NCI-H1092 (cell line): ENCODE data around the gene CASP14.
"Not testable (repeated sequence)": the region's sequence is repeated elsewhere in the genome, so short reads cannot be mapped to it uniquely, and the experiment has no call there.

Source experiments
- DNase-seq: peaks from one replicate; lab custom pipeline; 2025; lab: John Stamatoyannopoulos, UW

CASP14 gene

DNA sequence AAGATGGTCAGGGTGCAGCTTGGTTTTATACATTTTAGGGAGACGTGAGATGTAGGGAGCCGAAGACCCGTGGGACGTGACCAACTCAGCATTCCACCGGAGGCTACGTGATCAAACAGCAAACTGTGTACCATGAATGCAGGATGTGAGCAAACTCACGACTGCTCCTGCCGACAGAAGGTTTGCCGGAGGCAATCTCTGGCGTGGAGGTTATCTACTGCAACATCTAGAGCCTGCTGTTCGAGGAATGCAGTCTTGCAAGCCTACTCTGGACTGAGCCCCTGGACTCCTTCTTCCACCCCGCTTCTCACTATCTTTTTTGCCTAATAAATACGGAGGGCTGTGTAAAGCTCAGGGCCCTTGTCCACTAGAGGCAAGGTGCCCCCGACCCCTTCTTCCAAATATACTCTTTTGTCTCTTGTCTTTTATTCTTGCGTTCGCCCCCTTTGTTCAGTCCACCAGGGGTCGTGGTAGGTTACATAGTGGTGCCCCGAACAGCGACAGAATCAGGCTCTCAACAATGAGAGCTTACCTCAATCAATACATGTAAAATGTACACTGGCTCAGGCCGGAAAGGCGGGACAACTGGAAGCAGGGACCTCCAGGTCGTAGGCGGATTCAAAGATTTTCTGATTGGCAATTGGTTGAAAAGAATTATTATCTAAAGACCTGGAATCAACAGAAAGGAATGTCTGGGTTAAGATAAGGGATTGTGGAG is 23.8 kb downstream of the CASP14 start:
- DNase-seq, result no peak

DNA sequence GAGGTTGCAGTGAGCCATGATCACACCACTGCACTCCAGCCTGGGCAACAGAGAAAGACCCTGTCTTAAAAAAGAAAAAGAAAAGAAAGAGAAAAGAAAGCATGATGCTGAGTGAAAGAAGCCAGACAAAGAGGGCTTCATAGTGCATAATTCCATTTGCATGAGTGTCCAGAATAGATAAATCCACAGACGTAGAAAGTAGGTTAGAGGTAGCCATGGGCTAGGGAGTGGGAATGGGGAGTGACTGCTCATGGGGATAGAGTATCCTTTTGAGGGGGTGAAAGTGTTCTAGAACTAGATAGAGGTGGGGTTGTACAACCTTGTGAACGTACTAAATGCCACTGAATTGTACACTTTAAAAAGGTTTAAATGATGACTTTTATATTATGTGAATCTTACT is 25.1 kb downstream of the CASP14 start:
- DNase-seq, result no peak

DNA sequence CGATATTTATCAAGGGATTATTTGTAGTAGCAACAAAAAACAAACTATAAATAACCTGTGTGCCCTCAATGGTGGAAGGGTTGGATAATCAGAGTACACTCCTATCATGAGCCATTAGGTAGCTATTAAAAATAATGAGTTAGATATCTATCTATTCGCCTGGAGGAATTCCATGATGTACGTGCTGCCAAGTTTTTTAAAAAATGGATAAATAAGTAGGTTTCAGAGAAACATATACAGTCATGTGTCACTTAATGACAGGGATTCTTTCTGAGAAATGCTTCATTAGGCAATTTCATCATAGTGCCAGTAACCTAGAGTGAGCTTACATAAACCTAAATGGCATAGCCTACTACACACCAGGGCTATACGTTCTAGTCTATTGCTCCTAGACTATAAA is 26.5 kb downstream of the CASP14 start:
- no peak for DNase-seq

DNA sequence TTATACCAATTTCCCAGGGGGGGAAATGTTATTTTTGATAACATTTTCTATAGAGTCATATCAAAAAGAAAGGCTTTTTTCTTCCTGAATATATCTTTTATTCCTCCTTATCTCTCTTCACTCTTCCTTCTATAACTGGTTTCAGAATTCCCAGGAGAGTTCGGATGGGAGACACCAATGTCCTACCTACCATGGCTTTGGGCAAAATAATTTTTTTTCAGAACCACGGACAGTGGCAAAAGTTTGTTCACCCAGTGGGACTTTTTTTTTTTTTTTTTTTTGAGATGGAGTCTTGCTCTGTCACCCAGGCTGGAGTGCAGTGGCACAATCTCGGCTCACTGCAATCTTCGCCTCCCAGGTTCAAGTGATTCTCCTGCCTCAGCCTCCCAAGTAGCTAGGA is 30.7 kb downstream of the CASP14 start:
- DNase-seq, result not testable (repeated sequence)

DNA sequence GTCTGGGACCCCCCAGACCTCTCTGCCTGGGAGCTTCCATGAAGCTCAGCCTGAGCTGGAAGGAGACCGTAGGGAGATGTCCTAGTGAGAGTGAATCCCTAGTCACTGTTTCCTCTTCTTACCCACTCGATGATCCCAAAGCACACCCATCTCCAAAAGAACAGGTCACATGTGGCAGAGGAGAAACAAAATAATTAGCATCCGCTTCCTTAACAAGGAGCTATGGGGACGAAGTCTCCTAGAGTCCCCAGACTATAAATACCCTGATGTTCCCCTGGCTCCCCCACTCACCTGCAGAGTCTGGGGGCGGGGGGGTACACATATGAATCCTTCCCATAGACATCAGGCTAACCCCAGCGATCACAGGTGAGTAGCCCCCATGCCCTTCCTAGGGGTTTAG is 32.6 kb downstream of the CASP14 start, which contains the start of gene OR1I1:
Gene OR1I1 (plus strand): TSS at position 301 of the 400 bp plus-strand sequence. CDS start 4,855 bp downstream, outside the sequence.
- no peak for DNase-seq

DNA sequence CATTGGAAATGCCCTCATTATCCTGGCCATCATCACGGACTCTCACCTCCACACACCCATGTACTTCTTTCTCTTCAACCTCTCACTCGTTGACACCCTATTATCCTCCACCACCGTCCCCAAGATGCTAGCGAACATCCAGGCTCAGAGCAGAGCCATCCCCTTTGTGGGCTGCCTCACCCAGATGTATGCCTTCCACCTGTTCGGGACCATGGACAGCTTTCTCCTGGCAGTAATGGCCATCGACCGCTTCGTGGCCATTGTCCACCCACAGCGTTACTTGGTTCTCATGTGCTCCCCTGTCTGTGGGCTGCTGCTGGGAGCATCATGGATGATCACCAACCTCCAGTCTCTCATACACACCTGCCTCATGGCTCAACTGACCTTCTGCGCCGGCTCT is 37.9 kb downstream of the CASP14 start:
- no peak for DNase-seq

DNA sequence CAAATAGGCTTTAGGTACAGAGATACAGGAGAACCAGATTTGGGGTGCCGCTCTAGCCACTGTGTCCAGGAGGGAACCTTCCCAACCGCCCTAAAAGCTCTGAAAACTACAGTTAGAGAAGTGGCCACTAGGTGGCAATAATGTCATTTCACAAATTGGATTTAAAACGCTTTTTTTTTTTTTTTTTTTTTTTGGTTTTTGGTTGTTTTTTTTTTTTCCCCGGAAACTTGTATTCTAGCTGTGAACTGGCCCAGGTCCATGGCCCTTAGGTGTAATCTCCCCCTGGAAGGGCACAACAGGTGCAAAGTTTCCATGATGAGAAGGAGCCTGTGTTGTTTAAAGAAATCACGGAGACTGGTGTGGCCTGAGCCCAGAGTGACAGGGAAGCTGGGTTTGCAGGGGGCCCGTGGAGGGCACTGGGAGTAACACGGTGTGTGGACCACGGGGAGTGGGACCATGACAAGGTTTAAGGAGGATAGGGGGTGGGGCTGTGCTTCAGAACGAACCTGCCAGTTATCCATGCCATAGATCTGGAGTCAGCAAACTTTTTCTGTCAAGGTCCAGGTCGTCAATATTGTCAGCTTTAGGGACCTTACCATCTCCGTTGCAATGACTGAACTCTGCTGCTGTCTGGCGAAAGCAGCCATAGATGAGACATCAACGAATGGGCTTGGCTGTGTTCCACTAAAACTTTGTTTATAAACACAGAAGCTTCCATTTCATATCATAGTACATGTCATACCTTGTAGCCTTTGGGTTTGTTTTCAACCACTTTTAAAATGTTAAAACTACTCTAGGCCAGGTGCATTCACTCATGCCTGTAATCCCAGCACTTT is 42.9 kb downstream of the CASP14 start:
- DNase-seq, result peak; percentile 52

DNA sequence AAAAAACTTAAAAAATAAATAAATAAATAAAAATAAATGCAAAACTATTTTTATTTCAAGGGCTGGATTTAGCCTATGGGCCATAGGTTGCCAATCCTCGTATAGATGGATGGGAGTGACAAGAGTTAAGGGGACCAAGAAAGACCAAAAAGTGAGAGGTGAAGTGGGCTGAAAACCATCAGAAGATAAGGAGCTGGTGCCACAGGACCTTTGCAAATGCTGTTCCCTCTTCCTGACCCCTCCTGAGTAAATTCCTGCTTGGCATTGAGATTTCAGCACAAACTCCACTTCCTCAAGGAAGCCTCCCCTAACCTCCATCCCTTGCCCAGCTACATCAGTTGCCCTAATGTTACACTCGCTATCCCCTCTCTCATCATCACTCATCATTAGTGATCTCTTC is 43.7 kb downstream of the CASP14 start:
- DNase-seq, result no peak

DNA sequence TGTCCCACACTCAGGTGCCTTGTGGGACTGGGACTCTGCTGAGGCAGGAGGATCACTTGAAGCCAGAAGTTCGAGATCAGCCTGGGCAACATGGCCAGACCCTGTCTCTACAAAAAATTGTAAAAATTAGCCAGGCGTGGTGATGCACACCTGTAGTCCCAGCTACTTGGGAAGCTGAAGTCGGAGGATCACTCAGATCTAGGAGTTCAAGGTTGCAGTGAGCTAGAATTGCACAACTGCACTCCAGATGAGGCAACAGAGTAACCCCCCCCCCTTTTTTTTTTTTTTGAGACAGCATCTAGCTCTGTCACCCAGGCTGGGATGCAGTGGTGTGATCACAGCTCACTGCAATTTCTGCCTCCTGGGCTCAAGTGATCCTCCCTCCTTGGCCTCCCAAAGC is 46.9 kb downstream of the CASP14 start:
- DNase-seq, result no peak

DNA sequence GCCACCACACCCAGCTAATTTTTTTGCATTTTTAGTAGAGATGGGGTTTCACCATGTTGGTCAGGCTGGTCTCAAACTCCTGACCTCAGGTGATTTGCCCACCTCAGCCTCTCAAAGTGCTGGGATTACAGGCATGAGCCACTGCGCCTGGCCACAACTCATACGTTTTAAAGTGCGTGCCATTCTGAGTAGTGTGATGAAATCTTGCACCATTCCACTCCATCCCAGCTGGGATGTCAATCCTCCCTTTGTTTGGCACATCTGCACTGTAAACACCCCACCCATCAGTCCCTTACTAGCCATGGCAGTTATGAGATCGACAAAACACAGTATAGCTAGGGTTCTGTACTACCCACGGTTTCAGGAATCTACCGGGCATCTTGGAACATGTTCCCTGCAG is 48.7 kb downstream of the CASP14 start:
- DNase-seq, result not testable (repeated sequence)

DNA sequence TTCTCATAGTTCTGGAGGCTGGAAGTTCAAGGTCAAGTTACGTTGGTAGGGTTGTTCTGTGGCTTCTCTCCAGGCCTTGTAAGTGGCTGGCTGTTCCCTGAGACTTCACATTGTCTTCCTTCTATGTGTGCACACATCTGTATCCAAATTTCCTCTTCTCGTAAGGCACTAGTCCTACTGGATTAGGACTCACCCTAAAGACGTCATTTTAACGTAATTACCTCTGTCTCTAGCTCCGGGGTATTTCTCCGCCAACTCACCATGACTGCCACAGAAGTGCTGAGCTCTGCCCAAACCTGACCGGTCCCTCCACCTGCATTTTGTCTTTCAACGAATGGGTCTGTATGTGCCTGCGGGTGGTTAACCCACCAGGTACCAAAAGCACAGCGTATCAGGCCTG is 49.2 kb downstream of the CASP14 start:
- no peak for DNase-seq

DNA sequence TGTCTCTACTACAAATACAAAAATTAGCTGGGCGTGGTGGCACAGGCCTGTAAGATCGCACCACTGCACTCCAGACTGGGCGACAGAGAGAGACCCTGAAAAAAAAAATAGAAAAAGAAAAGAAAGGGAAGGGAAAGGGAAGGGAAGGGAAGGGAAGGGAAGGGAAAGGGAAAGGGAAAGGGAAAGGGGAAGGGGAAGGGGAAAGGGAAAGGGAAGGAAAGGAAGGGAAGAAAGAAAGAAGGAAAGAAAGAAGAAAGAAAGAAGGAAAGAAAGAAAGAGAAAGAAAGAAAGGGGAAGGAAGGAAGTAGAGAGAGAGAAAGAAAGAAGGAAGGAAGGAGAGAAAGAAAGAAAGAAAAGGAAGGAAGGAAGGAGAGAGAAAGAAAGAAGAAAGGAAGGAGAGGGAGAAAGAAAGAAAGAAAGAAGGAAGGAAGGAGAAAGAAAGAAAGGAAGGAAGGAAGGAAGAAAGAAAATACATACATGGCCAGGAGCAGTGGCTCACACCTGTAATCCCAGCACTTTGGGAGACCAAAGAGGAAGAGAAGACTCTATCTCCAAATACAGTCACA is 49.8 kb downstream of the CASP14 start:
- DNase-seq, result no peak

DNA sequence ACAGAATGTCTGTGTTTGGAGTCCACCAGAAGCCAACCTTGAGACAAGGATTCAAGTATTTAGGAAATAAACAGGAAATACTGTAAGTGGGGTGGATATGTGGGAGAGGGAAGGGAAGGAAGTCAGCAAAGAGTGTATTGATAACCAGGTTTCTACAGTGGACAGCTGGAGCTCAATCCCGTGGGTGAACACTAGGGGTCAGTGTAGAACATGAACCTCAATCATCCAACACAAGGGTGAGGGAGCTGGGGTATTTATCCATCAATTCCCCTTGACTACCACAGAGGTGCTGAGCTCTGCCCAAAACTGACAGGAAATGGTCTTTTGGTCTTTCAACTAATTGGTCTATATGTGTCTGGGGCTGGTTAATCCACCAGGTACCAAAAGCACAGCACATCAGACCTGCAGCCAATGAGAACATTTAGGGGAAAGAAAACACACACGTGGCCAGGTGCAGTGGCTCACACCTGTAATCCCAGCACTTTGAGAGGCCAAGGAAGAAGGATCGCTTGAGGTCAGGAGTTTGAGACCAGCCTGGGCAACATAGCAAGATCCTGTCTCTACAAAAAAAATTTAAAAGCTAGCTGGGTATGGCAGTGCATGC is 52.3 kb downstream of the CASP14 start:
- DNase-seq, result no peak

DNA sequence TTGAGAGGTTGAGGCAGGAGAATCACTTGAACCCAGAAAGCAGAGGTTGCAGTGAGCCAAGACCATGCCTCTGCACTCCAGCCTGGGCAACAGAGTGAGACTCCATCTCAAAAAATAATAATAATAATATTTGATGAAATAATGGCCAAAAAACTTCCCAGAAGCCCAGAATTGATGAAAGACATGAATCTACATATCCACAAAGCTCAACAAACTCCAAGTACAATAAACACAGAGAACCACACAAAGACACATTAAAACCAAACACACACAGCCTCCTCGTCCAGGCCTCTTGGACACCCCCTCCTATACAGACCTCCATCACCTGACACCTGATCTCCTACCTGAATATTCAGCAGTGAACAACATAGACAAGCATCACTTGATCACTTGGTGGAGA is 54.7 kb downstream of the CASP14 start:
- DNase-seq, result no peak

DNA sequence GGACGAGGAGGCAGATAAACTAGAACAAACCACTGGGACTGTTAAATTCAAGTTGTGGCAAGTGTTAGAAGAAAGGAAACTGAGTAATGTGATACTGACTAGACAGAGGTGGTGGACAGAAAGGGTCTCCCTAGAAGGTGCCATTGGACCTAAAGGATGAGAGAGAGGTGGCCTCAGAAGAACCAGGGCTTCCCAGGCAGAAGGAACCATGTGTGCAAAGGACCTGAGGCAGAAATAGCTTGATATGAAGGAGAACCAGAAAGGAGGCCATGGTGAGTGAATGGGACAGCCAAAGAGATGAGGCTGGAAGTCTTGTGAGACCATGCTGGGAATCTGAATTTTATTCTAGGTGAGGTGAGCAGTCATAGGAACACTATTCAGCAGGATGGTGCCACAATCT is 55.1 kb downstream of the CASP14 start:
- no peak for DNase-seq

DNA sequence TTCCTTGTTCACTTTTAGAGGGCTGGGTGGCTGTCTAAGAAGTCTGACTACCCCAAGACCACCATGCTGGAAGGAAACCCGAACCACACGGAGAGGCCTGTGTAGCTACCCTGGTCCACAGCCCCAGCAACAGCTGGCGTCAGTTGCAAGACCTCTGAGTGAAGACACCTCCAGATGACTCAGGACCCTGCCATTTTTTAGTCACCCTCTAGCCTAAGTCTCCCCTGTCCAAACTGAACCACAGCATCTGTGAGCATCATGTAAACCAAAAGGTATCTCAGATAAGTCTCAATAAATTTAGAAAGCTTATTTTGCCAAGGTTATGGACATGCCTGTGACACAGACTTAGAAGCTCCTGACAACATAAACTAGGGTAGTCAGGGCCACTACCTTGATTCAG is 55.8 kb downstream of the CASP14 start:
- DNase-seq, result no peak

DNA sequence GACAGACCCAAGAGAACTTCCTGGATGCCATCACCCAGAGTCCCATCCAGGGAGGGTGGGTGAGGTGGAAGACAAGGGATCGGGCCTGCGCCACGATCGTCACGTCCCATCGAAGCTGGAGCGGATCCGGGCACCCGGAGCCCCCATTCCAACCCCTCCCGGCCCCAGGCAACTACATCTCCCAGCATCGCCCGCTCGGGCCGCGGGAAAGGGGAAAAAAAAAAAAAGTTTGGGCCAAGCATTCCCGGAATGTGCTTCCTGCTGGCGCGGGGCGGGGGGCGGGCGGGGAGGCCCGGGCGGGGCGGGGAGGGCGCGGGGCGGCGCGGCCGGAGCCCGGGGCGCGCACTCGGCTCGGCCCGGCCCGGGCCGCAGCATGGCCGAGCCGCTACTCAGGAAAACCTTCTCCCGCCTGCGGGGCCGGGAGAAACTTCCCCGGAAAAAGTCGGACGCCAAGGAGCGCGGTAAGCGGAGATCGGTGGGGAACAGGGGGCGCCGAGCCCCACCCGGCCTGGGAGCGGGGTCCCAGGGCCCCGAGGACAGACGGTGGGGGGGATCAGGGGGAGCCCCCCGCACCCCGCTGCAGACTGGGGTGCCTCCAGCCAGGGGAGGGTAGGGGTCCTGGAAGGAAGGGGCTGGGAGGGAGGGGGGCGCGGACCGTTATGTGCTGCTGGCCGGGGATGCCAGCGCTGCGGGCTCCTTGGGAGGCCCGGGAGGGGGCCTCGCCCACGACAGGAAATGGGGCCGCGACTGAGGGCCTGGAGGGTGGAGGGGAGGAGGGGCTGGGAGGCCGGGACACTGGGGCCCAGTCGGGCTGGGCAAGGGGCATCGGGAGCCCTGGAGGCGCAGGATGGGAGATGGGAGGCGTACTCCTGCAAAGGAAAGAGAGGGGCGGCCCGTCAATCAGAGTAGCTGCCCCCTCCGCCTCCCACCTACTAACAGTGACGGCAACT is 58.1 kb downstream of the CASP14 start, which contains the start of gene SYDE1:
Gene SYDE1 (plus strand): TSS at position 341 of the 950 bp plus-strand sequence. CDS start 33 bp downstream, at position 374.
- DNase-seq, result no peak
